ENCODE results near the gene USP44. TPM values are rescaled to one million over a fixed set of nuclear protein-coding genes. Genes with fewer than 3 reads are reported as not detected.

Gene USP44
- total and polyA plus RNA-seq, 2 of the 8 experiments (the other 6 are each of a cell fraction or from before 2014, with no cell fraction given), result 129 to 197 TPM

DNA sequence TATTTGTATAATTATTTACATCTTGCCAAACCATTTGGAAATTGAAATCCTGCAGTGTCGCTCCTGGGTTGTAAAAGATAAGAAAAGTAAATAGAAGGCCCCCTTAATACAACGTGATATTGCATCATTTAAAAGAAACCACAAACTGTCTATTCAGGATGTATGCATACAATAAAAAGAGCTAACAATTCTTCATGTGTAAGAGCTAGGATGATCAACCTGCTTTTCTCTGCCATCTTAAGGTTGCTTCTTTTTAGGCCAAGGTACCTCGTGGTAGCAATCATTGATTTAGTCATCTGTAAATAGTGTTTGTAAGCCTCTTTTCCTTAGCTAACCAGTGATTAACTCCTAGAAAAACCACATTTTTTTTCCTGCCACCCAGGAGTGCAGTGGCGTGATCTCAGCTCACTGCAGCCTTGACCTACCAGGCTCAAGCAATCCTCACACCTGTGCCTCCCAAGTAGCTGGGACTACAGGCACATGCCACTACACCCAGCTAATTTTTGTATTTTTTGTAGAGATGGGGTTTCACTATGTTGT lies 3.3 kb upstream of the USP44 start:
- Histone ChIP-seq H3K4ac (replicated peaks; ENCODE audit: insufficient read length, low read depth, low read length) (no peak overlapping the region), H3K4me3 (ENCODE audit: extremely low read depth in 1 of 4, insufficient read depth in 2 of 4, low read depth in 3 of 4, low read length in 4 of 4) (no peak overlapping the region), H3K23ac (ENCODE audit: insufficient read length) (no peak overlapping the region), H3K4me2 (ENCODE audit: insufficient read depth in 1 of 2, low read depth in 2 of 2, low read length in 2 of 2) (no peak overlapping the region), H2BK120ac (replicated peaks; ENCODE audit: low read depth, low read length) (no peak overlapping the region), H4K91ac (replicated peaks; ENCODE audit: insufficient read length, low read length) (no peak overlapping the region), H4K5ac (ENCODE audit: insufficient read length, low read depth, low read length) (no peak overlapping the region), H3K4me1 (replicated peaks in 1 of 4; ENCODE audit: control insufficient read depth in 3 of 4, insufficient read depth in 4 of 4, low read length in 3 of 4) (peaks cover 0 to 9% (median 3%) of the 10 kb centered on the region in 4 experiments; a peak in 5 of 7 replicates), H2AFZ (ENCODE audit: low read length) (no peak overlapping the region), H3K9ac (replicated peaks in 1 of 4; ENCODE audit: extremely low read depth in 1 of 4, low read depth in 3 of 4, low read length in 3 of 4) (no peak overlapping the region; a peak in 2 of 7 replicates), H2BK5ac (ENCODE audit: low read depth, low read length) (no peak overlapping the region), H3K27ac (ENCODE audit: low read depth, low read length) (no peak overlapping the region), H3K79me1 (ENCODE audit: low read depth, low read length) (no peaks in the 10 kb centered on the region; the same call in 1 of the 2 replicates), H2BK12ac (ENCODE audit: low read depth, low read length) (no peak overlapping the region; the same call in 1 of the 2 replicates), H3K18ac (ENCODE audit: extremely low read depth, low read length) (no peak overlapping the region), H3K9me3 (ENCODE audit: insufficient read depth in 2 of 2, low read depth in 1 of 2, low read length in 1 of 2) (no peaks in the 10 kb centered on the region), H4K8ac (ENCODE audit: extremely low read depth, insufficient read depth, low read length) (no peak overlapping the region), H3K27me3 (replicated peaks in 1 of 4; ENCODE audit: control insufficient read depth in 3 of 4, extremely low read depth in 1 of 4, insufficient read depth in 3 of 4, low read length in 3 of 4) (no peaks in the 10 kb centered on the region), H3K14ac (ENCODE audit: insufficient read length) (no peak overlapping the region), H4K20me1 (replicated peaks in 1 of 2; ENCODE audit: control insufficient read depth in 1 of 2, insufficient read depth in 2 of 2, low read length in 2 of 2) (no peaks in the 10 kb centered on the region), H2BK20ac (ENCODE audit: low read length) (no peak overlapping the region), H2AK5ac (ENCODE audit: low read depth, low read length) (no peak overlapping the region), H3K23me2 (ENCODE audit: low read depth, low read length) (peaks cover 6% of the 10 kb centered on the region; the same call in 1 of the 2 replicates), H3K79me2 (ENCODE audit: control insufficient read depth in 1 of 2, insufficient read depth in 2 of 2, low read length in 2 of 2) (peaks cover 0 to 53% of the 10 kb centered on the region in 2 experiments; a peak in 2 of 4 replicates), H3K56ac (replicated peaks; ENCODE audit: insufficient read length, low read depth, low read length) (no peak overlapping the region), H2BK15ac (ENCODE audit: low read length) (no peak overlapping the region), H3K36me3 (ENCODE audit: control insufficient read depth in 2 of 4, insufficient read depth in 4 of 4, low read length in 3 of 4) (peaks cover 0 to 8% (median 1%) of the 10 kb centered on the region in 4 experiments; a peak in 3 of 8 replicates)
- DNase-seq (ENCODE audit: low read depth in 1 of 2, low spot score in 2 of 2) (no peak), FAIRE-seq (no peak)
- WGBS, 2 experiments (ENCODE audit: extremely low coverage in 1 of 2, insufficient coverage in 1 of 2, insufficient read length in 1 of 2, insufficient replicate concordance in 2 of 2, low coverage in 1 of 2, low lambda C conversion rate in 2 of 2, missing lambda C conversion rate in 1 of 2), result 78% methylated on average over 4 of the region's 4 CpGs; no CpG with 5 or more reads in 1 of the 2 experiments
- ChIA-PET CTCF (ENCODE audit: partially characterized antibody) (interaction anchor here (0.9 to 1.3 kb wide), 3 partner anchors 10 to 20 kb away, joined by 3 to 5 read pairs (median 4); no protein-coding TSS in a partner anchor), POLR2A (ENCODE audit: partially characterized antibody) (interaction anchor here (1.0 to 3.5 kb wide), 7 partner anchors 9 to 24 kb away, joined by 3 to 17 read pairs (median 5); no protein-coding TSS in a partner anchor)
- TF ChIP-seq EZH2 (IDR thresholded peaks at IDR 0.05; ENCODE audit: low read depth, low read length, severe bottlenecking) (no peak), MAFK (IDR thresholded peaks at IDR 0.05; ENCODE audit: low read depth, low read length) (no peak), SIRT6 (IDR thresholded peaks at IDR 0.05; ENCODE audit: low read length) (no peak), SIN3A (conservative IDR thresholded peaks at IDR 0.05 in 1 of 2, IDR thresholded peaks at IDR 0.05 in 1 of 2; ENCODE audit: low read depth in 1 of 2, low read length in 2 of 2) (no peak), E2F6 (IDR thresholded peaks at IDR 0.05) (no peak), CBX5 (IDR thresholded peaks at IDR 0.05; ENCODE audit: low read depth, low read length) (no peak), SAP30 (IDR thresholded peaks at IDR 0.05; ENCODE audit: insufficient read depth, insufficient replicate concordance, low read length) (no peak), PHF8 (conservative IDR thresholded peaks at IDR 0.05; ENCODE audit: low read depth, low read length) (no peak), SIX5 (IDR thresholded peaks at IDR 0.05; ENCODE audit: low read depth, low read length) (no peak), POLR2A (IDR thresholded peaks at IDR 0.05; ENCODE audit: control extremely low read depth in 1 of 2, low read depth in 2 of 2, low read length in 2 of 2) (no peak), TAF1 (IDR thresholded peaks at IDR 0.05; ENCODE audit: low read depth, low read length) (no peak), YY1 (IDR thresholded peaks at IDR 0.05; ENCODE audit: low read depth, low read length) (no peak), SRF (IDR thresholded peaks at IDR 0.05; ENCODE audit: low read depth, low read length) (no peak)
